H1 (cell line): ENCODE results near the gene ITM2B.

Experiments
- ATF2 ChIP-seq: IDR thresholded peaks from 2 replicates; pipeline ENCODE4 v1.6.1; 2012; ENCODE audit warnings: low read length, inconsistent platforms
- ATF3 ChIP-seq: IDR thresholded peaks from 2 replicates; pipeline ENCODE4 v1.6.1; 2011; ENCODE audit warnings: low read depth, mild to moderate bottlenecking, low read length; ENCODE audit not compliant: insufficient read depth
- CEBPB ChIP-seq: IDR thresholded peaks from 2 replicates; pipeline ENCODE4 v1.6.1; 2012; ENCODE audit warnings: low read depth, low read length
- CTCF ChIP-seq, 3 experiments: IDR thresholded peaks; 1 replicate in 2 of 3; 2 replicates in 1 of 3; pipeline versions ENCODE4 v1.5.1 to v1.6.1; 2011; ENCODE audit warnings: low read length in 3 of 3, mild to moderate bottlenecking in 3 of 3, inconsistent platforms in 2 of 3, low read depth in 1 of 3, moderate library complexity in 1 of 3; ENCODE audit not compliant: insufficient read depth in 1 of 3; ENCODE audit errors: control extremely low read depth in 1 of 3
- EZH2 ChIP-seq: fragments of 200-600 bp; sonication (generic); IDR thresholded peaks from 2 replicates; pipeline ENCODE4 v1.7.1; 2012; ENCODE audit warnings: low read depth, mild to moderate bottlenecking, moderate library complexity, low read length, inconsistent platforms; ENCODE audit not compliant: severe bottlenecking
- MAX ChIP-seq: IDR thresholded peaks from 2 replicates; pipeline ENCODE4 v1.6.1; 2012; ENCODE audit warnings: inconsistent platforms
- POLR2A ChIP-seq, 2 experiments: IDR thresholded peaks; 1 replicate in 1 of 2; 2 replicates in 1 of 2; pipeline ENCODE4 v1.6.1; 2011; ENCODE audit warnings: low read depth in 2 of 2, low read length in 2 of 2, mild to moderate bottlenecking in 2 of 2; ENCODE audit errors: control extremely low read depth in 1 of 2
- SAP30 ChIP-seq: fragments of 300-600 bp; sonication (generic); IDR thresholded peaks from 2 replicates; pipeline ENCODE4 v1.7.1; 2012; ENCODE audit warnings: low read length, moderate library complexity, mild to moderate bottlenecking, inconsistent platforms; ENCODE audit not compliant: insufficient read depth, insufficient replicate concordance
- SIX5 ChIP-seq: IDR thresholded peaks from 2 replicates; pipeline ENCODE4 v1.6.1; 2011; ENCODE audit warnings: mild to moderate bottlenecking, low read depth, low read length
- SP1 ChIP-seq: IDR thresholded peaks from 2 replicates; pipeline ENCODE4 v1.6.1; 2011; ENCODE audit warnings: low read depth, low read length
- TAF1 ChIP-seq: IDR thresholded peaks from 2 replicates; pipeline ENCODE4 v1.6.1; 2011; ENCODE audit warnings: mild to moderate bottlenecking, low read depth, low read length
- TBP ChIP-seq: IDR thresholded peaks from 2 replicates; pipeline ENCODE4 v1.6.1; 2011; ENCODE audit warnings: low read depth, low read length, improper control_type of control experiment
- TEAD4 ChIP-seq: IDR thresholded peaks from 2 replicates; pipeline ENCODE4 v1.6.1; 2012; ENCODE audit warnings: low read depth, low read length, inconsistent platforms, mixed read lengths
- YY1 ChIP-seq: IDR thresholded peaks from 2 replicates; pipeline ENCODE4 v1.6.1; 2011; ENCODE audit warnings: low read depth, mild to moderate bottlenecking, low read length

GRCh38 chr13:48251611-48252081 lies 18.6 kb downstream of the ITM2B start:
- no peak for TF ChIP-seq SAP30
- no peak for TF ChIP-seq TEAD4
- no peak for TF ChIP-seq CTCF (IDR thresholded peaks at IDR 0.05; ENCODE audit: control extremely low read depth in 1 of 3, insufficient read depth in 1 of 3, low read depth in 1 of 3, low read length in 3 of 3)
- TF ChIP-seq TAF1 = no peak
- TF ChIP-seq YY1 = no peak
- no peak for TF ChIP-seq SIX5
- TF ChIP-seq TBP = no peak
- no peak for TF ChIP-seq EZH2
- no peak for TF ChIP-seq POLR2A (IDR thresholded peaks at IDR 0.05; ENCODE audit: control extremely low read depth in 1 of 2, low read depth in 2 of 2, low read length in 2 of 2)
- TF ChIP-seq SP1 = no peak
- TF ChIP-seq ATF3 = no peak
- TF ChIP-seq MAX = no peak
- no peak for TF ChIP-seq ATF2
- no peak for TF ChIP-seq CEBPB
